HG03342 (cell line): ENCODE results near the gene NTF4.
"Not testable (repeated sequence)": the region's sequence is repeated elsewhere in the genome, so short reads cannot be mapped to it uniquely, and the experiment has no call there.

Source experiments
- ATAC-seq: cut with Tn5 transposase; IDR thresholded peaks from one replicate; pipeline ENCODE4 v1.9.1; 2021; ENCODE audit warnings: mild to moderate bottlenecking, moderate library complexity; ENCODE audit not compliant: unreplicated experiment

The NTF4 gene

GRCh38 chr19:49091391-49092038 is 26.9 kb upstream of the NTF4 start:
- no peak for ATAC-seq

DNA sequence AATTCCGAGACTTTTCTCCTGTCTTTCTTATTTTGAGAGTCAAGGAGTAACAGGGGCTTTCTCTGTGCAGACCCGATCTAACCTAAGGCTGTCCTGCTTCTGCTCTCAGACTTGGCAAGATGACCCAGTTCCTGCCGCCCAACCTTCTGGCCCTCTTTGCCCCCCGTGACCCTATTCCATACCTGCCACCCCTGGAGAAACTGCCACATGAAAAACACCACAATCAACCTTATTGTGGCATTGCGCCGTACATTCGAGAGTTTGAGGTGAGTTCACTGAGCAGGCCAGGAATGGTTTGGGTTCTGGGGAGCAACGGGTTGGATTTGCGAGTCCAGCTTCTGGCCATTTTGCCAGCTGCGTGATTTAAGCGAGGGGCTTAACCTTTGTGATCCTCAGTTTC is 21.7 kb upstream of the NTF4 start:
- no peak for ATAC-seq

GRCh38 chr19:49085868-49086232 is 21.2 kb upstream of the NTF4 start:
- ATAC-seq = no peak

- ATAC-seq = peak; percentile 80
Measured at GRCh38 chr19:49085020-49085867, 20.6 kb upstream of the NTF4 start, which contains the start of gene SNRNP70. Gene SNRNP70, plus strand, starts transcription at chr19:49085451. Its CDS starts 964 bp downstream, at chr19:49086415.

GRCh38 chr19:49084206-49085019 is 19.8 kb upstream of the NTF4 start:
- ATAC-seq = no peak

GRCh38 chr19:49081273-49081672 is 16.7 kb upstream of the NTF4 start:
- ATAC-seq = no peak

DNA sequence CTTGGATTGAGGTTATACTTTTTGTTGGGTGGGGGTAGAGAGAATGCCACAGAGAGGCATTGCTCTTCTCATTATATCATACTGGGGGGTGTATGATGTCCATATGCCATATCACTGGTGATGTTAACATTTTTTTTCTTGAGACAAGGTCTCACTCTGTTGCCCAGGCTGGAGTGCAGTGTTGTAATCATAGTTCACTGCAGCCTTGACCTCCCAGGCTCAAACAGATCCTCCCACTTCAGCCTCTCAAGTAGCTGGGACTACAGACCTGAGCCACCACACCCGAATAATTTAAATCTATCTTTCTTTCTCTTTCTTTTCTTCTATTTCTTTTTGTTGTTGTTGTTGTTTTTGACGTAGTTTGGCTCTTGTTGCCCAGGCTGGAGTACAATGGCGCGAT is 15.8 kb upstream of the NTF4 start:
- ATAC-seq = no peak

GRCh38 chr19:49074869-49075268 is 10.3 kb upstream of the NTF4 start:
- not testable (repeated sequence) for ATAC-seq

- ATAC-seq = no peak
Measured at GRCh38 chr19:49073514-49074378, 9.1 kb upstream of the NTF4 start.

DNA sequence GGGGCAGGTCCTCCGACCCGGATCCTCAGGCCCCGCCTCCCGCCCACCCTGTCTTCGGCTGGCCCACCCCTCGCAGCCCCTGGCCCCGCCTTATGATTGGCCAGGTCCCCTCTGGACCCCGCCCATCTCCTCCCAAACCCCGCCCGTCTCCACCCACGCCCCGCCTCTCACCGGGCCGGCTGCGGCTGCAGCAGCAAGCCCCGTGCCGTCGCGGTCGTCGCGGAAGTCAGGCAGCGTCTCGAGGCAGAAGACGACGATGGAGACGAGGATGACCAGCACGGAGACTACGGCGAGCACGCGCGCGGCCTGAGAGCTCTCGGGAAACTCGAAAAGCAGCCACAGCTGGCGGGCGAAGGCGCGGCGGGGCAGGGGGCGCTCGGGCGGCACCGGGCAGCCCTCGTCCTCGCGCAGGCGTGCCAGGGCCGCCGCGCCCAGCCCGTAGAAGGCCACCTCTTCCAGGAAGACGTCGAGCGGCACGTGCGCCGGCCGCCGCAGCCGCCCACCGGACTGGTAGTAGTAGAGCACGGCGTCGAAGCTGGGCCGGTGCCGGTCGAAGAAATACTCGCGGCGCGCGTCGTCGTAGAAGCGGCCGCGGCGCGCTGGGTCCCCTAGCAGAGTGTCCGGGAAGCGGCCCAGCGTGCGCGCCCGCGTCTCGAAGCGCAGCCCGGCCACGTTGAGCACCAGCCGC is 7.4 kb upstream of the NTF4 start:
- ATAC-seq = no peak

DNA sequence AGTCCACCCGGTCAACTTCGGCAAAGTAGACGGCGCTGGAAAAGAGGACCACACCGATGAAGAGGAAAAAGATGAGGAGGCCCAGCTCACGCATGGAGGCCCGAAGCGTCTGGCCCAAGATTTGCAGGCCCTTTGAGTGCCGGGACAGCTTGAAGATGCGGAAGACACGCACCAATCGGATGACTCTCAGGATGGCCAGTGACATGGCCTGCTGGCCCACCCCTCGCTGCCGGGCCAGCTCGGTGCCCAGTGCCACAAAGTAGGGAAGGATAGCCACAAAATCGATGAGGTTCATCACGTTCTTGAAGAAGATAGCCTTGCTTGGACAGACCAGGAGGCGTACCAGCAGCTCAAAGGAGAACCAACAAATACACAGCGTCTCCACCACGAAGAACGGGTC is 5.8 kb upstream of the NTF4 start:
- ATAC-seq = no peak

DNA sequence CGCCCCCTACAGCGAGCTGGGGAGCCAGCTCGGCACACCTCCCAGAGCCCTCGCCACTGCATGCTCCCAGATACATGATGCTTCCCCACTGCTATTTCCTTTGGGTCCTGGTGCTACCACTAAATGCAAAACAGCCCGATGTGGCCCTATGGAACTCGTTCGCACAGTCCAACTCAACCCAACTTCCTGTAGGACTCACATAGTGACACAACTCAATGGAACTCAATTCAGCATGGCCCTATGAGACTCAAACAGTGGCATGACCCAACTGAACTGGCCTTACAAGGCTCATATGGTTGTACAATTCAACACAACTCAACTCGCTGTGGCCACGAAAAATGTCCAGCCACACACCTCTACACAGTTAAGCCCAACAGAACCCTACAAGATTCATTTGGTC is 4.4 kb upstream of the NTF4 start:
- no peak for ATAC-seq

DNA sequence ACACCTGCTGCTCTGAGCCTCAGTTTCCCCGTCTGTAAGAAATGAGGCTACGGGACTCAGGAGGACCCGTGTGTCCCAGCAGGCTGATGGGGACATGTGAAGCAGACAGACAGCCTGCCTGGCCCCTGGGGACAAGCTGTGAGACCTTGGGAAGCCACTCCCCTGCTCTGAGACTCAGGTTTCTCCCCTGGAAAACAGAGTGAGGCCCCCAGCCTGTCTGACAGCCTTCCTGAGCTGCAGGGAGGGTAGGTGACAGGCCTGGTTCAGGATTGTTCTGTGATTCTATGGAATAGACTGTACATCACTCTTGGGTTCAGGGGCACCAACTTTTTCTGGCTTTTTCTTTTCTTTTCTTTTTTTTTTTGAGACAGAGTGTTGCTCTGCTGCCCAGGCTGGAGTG is 2.9 kb upstream of the NTF4 start:
- ATAC-seq = no peak

- ATAC-seq = no peak
Measured at GRCh38 chr19:49065905-49066512, 1.4 kb upstream of the NTF4 start.

DNA sequence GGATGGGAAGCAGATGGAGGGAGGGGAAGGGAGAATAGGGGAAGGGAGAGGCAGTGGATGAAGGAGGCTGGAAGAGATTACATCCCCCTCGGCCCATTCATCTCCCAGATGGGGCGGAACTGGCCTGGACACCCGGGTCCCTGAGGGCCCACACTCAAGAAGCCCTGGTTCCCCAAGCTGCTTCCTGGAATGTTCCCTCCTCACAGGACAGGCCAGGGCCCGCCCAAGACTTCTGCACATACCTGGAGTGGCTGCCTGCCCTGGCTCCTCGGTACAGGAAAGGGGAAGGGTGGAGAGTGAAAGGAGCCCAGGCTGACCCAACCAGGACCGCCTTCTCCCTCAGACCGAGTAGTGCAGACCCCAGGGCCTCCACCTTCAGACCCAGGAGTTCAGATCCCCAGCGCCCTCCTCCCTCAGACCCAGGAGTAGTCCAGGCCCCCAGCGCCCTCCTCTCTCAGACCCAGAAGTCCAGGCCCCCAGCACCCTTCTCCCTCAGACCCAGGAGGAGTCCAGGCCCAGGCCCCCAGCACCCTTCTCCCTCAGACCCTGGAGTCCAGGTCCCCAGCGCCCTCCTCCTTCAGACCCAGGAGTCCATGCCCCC is 489 bp downstream of the NTF4 start:
- no peak for ATAC-seq

GRCh38 chr19:49061445-49061844 is 3.2 kb downstream of the NTF4 start:
- ATAC-seq = no peak

DNA sequence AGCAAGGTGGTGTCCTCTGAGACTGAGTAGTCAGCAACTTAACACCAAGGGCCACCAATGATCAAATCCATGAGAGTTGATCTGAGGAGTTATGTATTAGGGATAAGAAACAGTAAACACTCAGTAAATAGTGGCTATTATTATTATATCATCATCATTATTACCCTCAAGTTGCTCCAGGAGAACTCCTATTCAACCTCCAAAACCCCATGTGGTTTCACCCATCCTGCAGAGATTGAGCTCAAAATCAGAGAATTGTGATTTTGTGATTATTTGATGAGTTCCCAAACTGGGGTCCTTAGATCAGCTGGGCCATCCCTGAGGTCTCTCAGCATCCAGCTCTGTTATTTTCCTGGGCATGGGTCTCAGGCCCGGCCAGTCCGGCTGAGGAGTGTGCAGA is 3.6 kb downstream of the NTF4 start:
- ATAC-seq = no peak

DNA sequence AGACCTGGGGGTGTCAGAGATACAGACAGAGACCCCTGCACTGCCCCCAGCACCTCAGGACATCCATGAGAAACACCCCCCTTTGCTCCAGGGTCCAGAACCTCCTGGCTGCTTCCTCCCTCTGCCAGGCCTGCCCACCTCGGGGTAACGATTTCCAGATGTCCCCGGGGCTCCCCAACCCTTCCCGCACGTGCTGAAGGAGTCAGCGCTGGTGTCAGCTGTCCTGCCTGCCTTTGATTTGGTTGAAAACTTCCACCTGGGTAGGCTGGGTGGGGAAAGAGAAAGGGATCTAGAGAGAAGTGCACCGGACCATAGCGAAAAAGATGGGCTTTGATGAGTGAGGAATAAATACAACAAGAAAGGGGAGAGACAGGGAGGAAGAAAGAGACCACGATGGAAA is 5.6 kb downstream of the NTF4 start:
- ATAC-seq = no peak

- no peak for ATAC-seq
Measured at GRCh38 chr19:49058562-49058961, 6.1 kb downstream of the NTF4 start.
